Epithelial cell of prostate (primary cell): ENCODE results near the gene HPSE2.

Experiments
- DNase-seq: peaks from one replicate; pipeline ENCODE4 v3.0.0-alpha.2; 2011; ENCODE audit warnings: low read depth, low spot score
- H3K27ac ChIP-seq: fragments of 450-650 bp; 2 replicates; pipeline ENCODE4 v1.5.1; 2017; ENCODE audit warnings: mild to moderate bottlenecking

The HPSE2 gene

GRCh38 chr10:98745645-98746044, 490.0 kb downstream of the HPSE2 start:
- DNase-seq = no peak
- no peak overlapping the region for H3K27ac ChIP-seq

- no peak for DNase-seq
- H3K27ac ChIP-seq = no peak overlapping the region
These were observed 515.1 kb downstream of the HPSE2 start for GRCh38 chr10:98720551-98720950.

- H3K27ac ChIP-seq = no peak overlapping the region
- no peak for DNase-seq
These were observed 522.1 kb downstream of the HPSE2 start for GRCh38 chr10:98713586-98713985.

- DNase-seq = no peak
- H3K27ac ChIP-seq = no peak overlapping the region
These were observed 539.1 kb downstream of the HPSE2 start for GRCh38 chr10:98696516-98696915.

GRCh38 chr10:98694883-98695282, 540.8 kb downstream of the HPSE2 start:
- no peak for DNase-seq
- H3K27ac ChIP-seq = no peak overlapping the region

GRCh38 chr10:98694014-98694413, 541.6 kb downstream of the HPSE2 start:
- no peak for DNase-seq
- no peak overlapping the region for H3K27ac ChIP-seq

GRCh38 chr10:98687685-98688084, 548.0 kb downstream of the HPSE2 start:
- no peak for DNase-seq
- H3K27ac ChIP-seq = no peak overlapping the region

GRCh38 chr10:98684019-98684899, 551.4 kb downstream of the HPSE2 start:
- DNase-seq = no peak
- no peak overlapping the region for H3K27ac ChIP-seq

GRCh38 chr10:98676895-98677294, 558.8 kb downstream of the HPSE2 start:
- no peak for DNase-seq
- no peak overlapping the region for H3K27ac ChIP-seq

GRCh38 chr10:98675902-98676301, 559.8 kb downstream of the HPSE2 start:
- no peak for DNase-seq
- no peak overlapping the region for H3K27ac ChIP-seq

- no peak overlapping the region for H3K27ac ChIP-seq
- no peak for DNase-seq
These were observed 562.4 kb downstream of the HPSE2 start for GRCh38 chr10:98673171-98673782.

- no peak overlapping the region for H3K27ac ChIP-seq
- DNase-seq = no peak
These were observed 568.6 kb downstream of the HPSE2 start for GRCh38 chr10:98667081-98667480.

- no peak overlapping the region for H3K27ac ChIP-seq
- DNase-seq = no peak
These were observed 569.4 kb downstream of the HPSE2 start for GRCh38 chr10:98666276-98666675.

GRCh38 chr10:98664329-98665042, 571.2 kb downstream of the HPSE2 start:
- DNase-seq = no peak

GRCh38 chr10:98659951-98660350, 575.7 kb downstream of the HPSE2 start:
- DNase-seq = no peak
- H3K27ac ChIP-seq = no peak overlapping the region

More at GRCh38 chr10:98664329-98665042, 571.2 kb downstream of the HPSE2 start:
- H3K27ac ChIP-seq = no peak overlapping the region

- no peak for DNase-seq
These were observed 580.2 kb downstream of the HPSE2 start for GRCh38 chr10:98655492-98655891.

GRCh38 chr10:98649170-98649569, 586.5 kb downstream of the HPSE2 start:
- no peak for DNase-seq

More at GRCh38 chr10:98655492-98655891, 580.2 kb downstream of the HPSE2 start:
- H3K27ac ChIP-seq = no peak overlapping the region

GRCh38 chr10:98646998-98647917, 588.4 kb downstream of the HPSE2 start:
- no peak overlapping the region for H3K27ac ChIP-seq
- DNase-seq = no peak

More at GRCh38 chr10:98649170-98649569, 586.5 kb downstream of the HPSE2 start:
- H3K27ac ChIP-seq = no peak overlapping the region

GRCh38 chr10:98644466-98644865, 591.2 kb downstream of the HPSE2 start:
- H3K27ac ChIP-seq = no peak overlapping the region
- no peak for DNase-seq

GRCh38 chr10:98642281-98642680, 593.4 kb downstream of the HPSE2 start:
- no peak overlapping the region for H3K27ac ChIP-seq
- no peak for DNase-seq
